IMR-90 (cell line): ENCODE measurements around the gene PCDHGA9. TPM values are rescaled to one million over a fixed set of nuclear protein-coding genes. Genes with fewer than 3 reads are reported as not detected.

Experiments used
- ATAC-seq: fragments of 200-7000 bp; cut with Tn5 transposase; 2 replicates; pipeline ENCODE4 v1.9.1; 2020; ENCODE audit warnings: low read depth, mild to moderate bottlenecking, moderate library complexity
- BruUV-seq: library from RNA; stranded (reverse); fragments of 400-500 nt; replicated peaks from 2 replicates; lab custom pipeline; 2021; lab: Mats Ljungman, UMichigan
- CTCF ChIA-PET: fragments of 300-600 bp; formaldehyde crosslinking; extraction: SDS; loops from one replicate; lab custom pipeline; 2021; ENCODE audit warnings: antibody characterized with exemption; lab: Yijun Ruan, JAX
- POLR2A ChIA-PET: fragments of 300-600 bp; sonication (Branson Sonifier 250); formaldehyde crosslinking; loops from one replicate; lab custom pipeline; 2022; ENCODE audit warnings: antibody characterized with exemption; ENCODE audit not compliant: unreplicated experiment; lab: Charles Lee
- DNase-seq: peaks from one replicate; pipeline ENCODE4 v3.0.0; 2013
- H2AFZ ChIP-seq: replicated peaks from 2 replicates; pipeline ENCODE3; 2013; ENCODE audit warnings: low read length, mild to moderate bottlenecking; ENCODE audit not compliant: poor library complexity
- H2AK5ac ChIP-seq: 2 replicates; pipeline ENCODE4 v1.6.1; 2013; ENCODE audit warnings: low read depth, low read length, inconsistent platforms
- H2AK9ac ChIP-seq: replicated peaks from 2 replicates; pipeline ENCODE3; 2013; ENCODE audit warnings: mild to moderate bottlenecking, low read depth, low read length, moderate library complexity; ENCODE audit not compliant: poor library complexity
- H2BK120ac ChIP-seq: 2 replicates; pipeline ENCODE4 v1.6.1; 2013; ENCODE audit warnings: low read depth, low read length, inconsistent platforms
- H2BK15ac ChIP-seq: 3 replicates; pipeline ENCODE4 v1.6.1; 2013; ENCODE audit warnings: low read depth, low read length, inconsistent platforms
- H2BK20ac ChIP-seq: 2 replicates; pipeline ENCODE4 v1.6.1; 2013; ENCODE audit warnings: low read depth, mild to moderate bottlenecking, inconsistent platforms, low read length, moderate library complexity
- H2BK5ac ChIP-seq: 2 replicates; pipeline ENCODE4 v1.6.1; 2013; ENCODE audit warnings: mild to moderate bottlenecking, low read depth, low read length, inconsistent platforms; ENCODE audit not compliant: poor library complexity, severe bottlenecking
- H3K14ac ChIP-seq: replicated peaks from 2 replicates; pipeline ENCODE4 v1.6.1; 2013; ENCODE audit warnings: low read depth, low read length, inconsistent platforms
- H3K18ac ChIP-seq: 2 replicates; pipeline ENCODE4 v1.6.1; 2013; ENCODE audit warnings: low read depth, low read length, control low read depth
- H3K23ac ChIP-seq: 2 replicates; pipeline ENCODE4 v1.6.1; 2013; ENCODE audit warnings: low read depth, low read length, inconsistent platforms
- H3K27ac ChIP-seq: 2 replicates; pipeline ENCODE4 v1.5.1; 2013; ENCODE audit warnings: mild to moderate bottlenecking, control low read depth, low read length; ENCODE audit not compliant: insufficient read depth
- H3K27me3 ChIP-seq: 2 replicates; pipeline ENCODE4 v1.6.1; 2013; ENCODE audit warnings: low read length; ENCODE audit not compliant: control insufficient read depth, insufficient read depth
- H3K36me3 ChIP-seq: 2 replicates; pipeline ENCODE4 v1.6.1; 2013; ENCODE audit warnings: low read length, mixed read lengths; ENCODE audit not compliant: control insufficient read depth, insufficient read depth
- H3K4ac ChIP-seq: 2 replicates; pipeline ENCODE4 v1.6.1; 2013; ENCODE audit warnings: low read depth, low read length, inconsistent platforms
- H3K4me1 ChIP-seq: 2 replicates; pipeline ENCODE4 v1.6.1; 2013; ENCODE audit warnings: low read length, mixed read lengths; ENCODE audit not compliant: control insufficient read depth, insufficient read depth
- H3K4me2 ChIP-seq: 2 replicates; pipeline ENCODE4 v1.6.1; 2013; ENCODE audit warnings: low read depth, mild to moderate bottlenecking, control low read depth, low read length, moderate library complexity
- H3K4me3 ChIP-seq: 2 replicates; pipeline ENCODE4 v1.5.1; 2013; ENCODE audit warnings: low read depth, mild to moderate bottlenecking, control low read depth, low read length, moderate library complexity; ENCODE audit not compliant: insufficient read depth
- H3K56ac ChIP-seq: 2 replicates; pipeline ENCODE4 v1.6.1; 2013; ENCODE audit warnings: low read length, inconsistent platforms; ENCODE audit not compliant: insufficient read depth; ENCODE audit errors: extremely low read depth
- H3K79me1 ChIP-seq, 2 experiments: 2 replicates each; pipeline ENCODE4 v1.6.1; 2013; ENCODE audit warnings: low read length in 2 of 2, inconsistent platforms in 1 of 2, low read depth in 1 of 2
- H3K9ac ChIP-seq: 2 replicates; pipeline ENCODE4 v1.6.1; 2013; ENCODE audit warnings: low read depth, low read length, control low read depth
- H3K9me1 ChIP-seq: 2 replicates; pipeline ENCODE4 v1.6.1; 2013; ENCODE audit warnings: low read length, inconsistent platforms; ENCODE audit not compliant: insufficient read depth
- H3K9me3 ChIP-seq: 2 replicates; pipeline ENCODE4 v1.6.1; 2013; ENCODE audit warnings: low read length; ENCODE audit not compliant: control insufficient read depth, insufficient read depth
- H4K20me1 ChIP-seq: 2 replicates; pipeline ENCODE4 v1.6.1; 2013; ENCODE audit warnings: low read length, inconsistent platforms; ENCODE audit not compliant: insufficient read depth
- H4K5ac ChIP-seq: 2 replicates; pipeline ENCODE4 v1.6.1; 2013; ENCODE audit warnings: mild to moderate bottlenecking, low read depth, low read length, control low read depth
- H4K8ac ChIP-seq, 2 experiments: 2 replicates each; pipeline ENCODE4 v1.6.1; 2013; ENCODE audit warnings: low read depth in 2 of 2, low read length in 2 of 2, control low read depth in 1 of 2, inconsistent platforms in 1 of 2
- H4K91ac ChIP-seq: 2 replicates; pipeline ENCODE4 v1.6.1; 2013; ENCODE audit warnings: low read depth, low read length, inconsistent platforms; ENCODE audit not compliant: insufficient read depth
- BHLHE40 ChIP-seq: fragments of 150-350 bp; IDR thresholded peaks from 2 replicates; pipeline ENCODE4 v1.6.1; 2016; ENCODE audit warnings: mild to moderate bottlenecking, low read depth, low read length
- CEBPB ChIP-seq: IDR thresholded peaks from 2 replicates; pipeline ENCODE4 v1.6.1; 2012; ENCODE audit warnings: low read depth, low read length, improper control_type of control experiment
- CHD1 ChIP-seq: IDR thresholded peaks from 2 replicates; pipeline ENCODE4 v1.6.1; 2012; ENCODE audit warnings: low read depth, low read length, improper control_type of control experiment
- CTCF ChIP-seq: conservative IDR thresholded peaks from 2 replicates; pipeline ENCODE4 v1.5.1; 2012; ENCODE audit warnings: mild to moderate bottlenecking, low read depth, low read length, improper control_type of control experiment
- ELK1 ChIP-seq: fragments of 150-350 bp; IDR thresholded peaks from 2 replicates; pipeline ENCODE4 v1.6.1; 2016; ENCODE audit warnings: low read depth, mild to moderate bottlenecking, low read length, moderate library complexity, borderline replicate concordance
- MAFK ChIP-seq: IDR thresholded peaks from 2 replicates; pipeline ENCODE4 v1.6.1; 2012; ENCODE audit warnings: low read depth, low read length, improper control_type of control experiment
- MAZ ChIP-seq: IDR thresholded peaks from 2 replicates; pipeline ENCODE4 v1.6.1; 2012; ENCODE audit warnings: low read depth, mild to moderate bottlenecking, low read length, improper control_type of control experiment, moderate library complexity, borderline replicate concordance
- MXI1 ChIP-seq: IDR thresholded peaks from 2 replicates; pipeline ENCODE4 v1.6.1; 2012; ENCODE audit warnings: low read depth, mild to moderate bottlenecking, low read length, moderate library complexity, borderline replicate concordance
- NFE2L2 ChIP-seq: fragments of 150-350 bp; IDR thresholded peaks from 2 replicates; pipeline ENCODE4 v1.6.1; 2016; ENCODE audit warnings: low read depth, mild to moderate bottlenecking, low read length
- POLR2A ChIP-seq: IDR thresholded peaks from 2 replicates; pipeline ENCODE4 v1.6.1; 2012; ENCODE audit warnings: mild to moderate bottlenecking, low read depth, low read length
- RAD21 ChIP-seq: IDR thresholded peaks from 2 replicates; pipeline ENCODE4 v1.6.1; 2012; ENCODE audit warnings: low read length, improper control_type of control experiment
- RCOR1 ChIP-seq: IDR thresholded peaks from 2 replicates; pipeline ENCODE4 v1.6.1; 2012; ENCODE audit warnings: mild to moderate bottlenecking, low read length, improper control_type of control experiment; ENCODE audit not compliant: insufficient replicate concordance
- RFX5 ChIP-seq: IDR thresholded peaks from 2 replicates; pipeline ENCODE4 v1.8.0; 2012; ENCODE audit warnings: low read depth, mild to moderate bottlenecking, low read length, moderate library complexity
- SMC3 ChIP-seq: fragments of 150-350 bp; IDR thresholded peaks from 2 replicates; pipeline ENCODE4 v1.6.1; 2016; ENCODE audit warnings: low read depth, mild to moderate bottlenecking, antibody characterized with exemption, low read length, moderate library complexity
- USF2 ChIP-seq: fragments of 150-350 bp; IDR thresholded peaks from 2 replicates; pipeline ENCODE4 v1.6.1; 2017; ENCODE audit warnings: mild to moderate bottlenecking, antibody characterized with exemption, low read length, low read depth
- WGBS, 2 experiments: methylation state at CpG; one replicate each; pipeline versions ENCODE4 v1.1.5 to v1.1.7; 2013; ENCODE audit warnings: missing lambda C conversion rate in 2 of 2; ENCODE audit not compliant: insufficient read length in 1 of 2; ENCODE audit errors: extremely low coverage in 2 of 2; 5-methylcytosine and 5-hydroxymethylcytosine counted together
- dilution Hi-C: fragments of 300-500 bp; cut with HindIII; formaldehyde crosslinking; loops from one replicate; pipeline ENCODE4 v1.14.3; 2018; ENCODE audit warnings: low sequenced_read_pairs; ENCODE audit not compliant: unreplicated experiment
- in situ Hi-C: fragments of 300-500 bp; cut with MboI; formaldehyde crosslinking; loops from 3 replicates; pipeline ENCODE4 v1.14.3; 2019; ENCODE audit warnings: low sequenced_read_pairs, inconsistent platforms, mixed read lengths
- intact Hi-C: fragments of 100-400 bp; cut with micrococcal nuclease; formaldehyde crosslinking; loops from 2 replicates; pipeline ENCODE4 v1.10.0; 2022
- polyA plus RNA-seq, 3 experiments: library from polyadenylated mRNA; depleted of rRNA; stranded (reverse); fragments of >200 nt; gene quantifications; 2 replicates each; pipeline ENCODE4 v1.2.3, GENCODE V29; 2012; ENCODE audit warnings: low replicate concordance in 1 of 3
- total RNA-seq: library from RNA; depleted of rRNA; stranded (reverse); fragments of >200 nt; gene quantifications from 2 replicates; pipeline ENCODE4 v1.2.3, GENCODE V29; 2012

PCDHGA9 gene
- total and polyA plus RNA-seq, 2 of the 4 experiments (the other 2 are of a cell fraction): 1.8 to 4.5 TPM

- Histone ChIP-seq H3K4ac (no peak overlapping the region), H3K9me1 (no peaks in the 10 kb centered on the region), H4K91ac (no peak overlapping the region), H3K56ac (no peak overlapping the region), H3K79me1 (peaks cover 16 to 26% of the 10 kb centered on the region in 2 experiments), H2AK9ac (no peak overlapping the region), H2BK120ac (no peak overlapping the region), H3K27ac (no peak overlapping the region), H3K4me2 (no peak overlapping the region), H3K4me3 (no peak overlapping the region), H2BK20ac (no peak overlapping the region), H3K9me3 (peaks cover 58% of the 10 kb centered on the region), H2BK15ac (no peak overlapping the region), H4K20me1 (no peaks in the 10 kb centered on the region), H4K5ac (no peak overlapping the region), H3K27me3 (no peaks in the 10 kb centered on the region), H3K18ac (no peak overlapping the region), H3K9ac (no peak overlapping the region), H2BK5ac (no peak overlapping the region), H3K14ac (no peak overlapping the region), H2AFZ (no peak overlapping the region), H3K36me3 (peaks cover 21% of the 10 kb centered on the region), H3K23ac (no peak overlapping the region), H3K4me1 (no peaks in the 10 kb centered on the region), H2AK5ac (no peak overlapping the region), H4K8ac (no peak overlapping the region)
- CTCF ChIA-PET: interaction anchor here (1.2 kb wide), 1 partner anchor 160 kb away, joined by 4 read pairs; no protein-coding TSS in a partner anchor
- dilution Hi-C loops (no loop called here), intact Hi-C loops (no loop called here), in situ Hi-C loops (no loop called here)
- ATAC-seq (no peak), DNase-seq (no peak)
- no TSS peak for BruUV-seq
- POLR2A ChIA-PET: no interaction called here
- TF ChIP-seq POLR2A (no peak), BHLHE40 (no peak), NFE2L2 (no peak), ELK1 (no peak), MAFK (no peak), CHD1 (no peak), CEBPB (no peak), MAZ (no peak), SMC3 (no peak), RAD21 (no peak), CTCF (no peak), RFX5 (no peak), MXI1 (no peak), RCOR1 (no peak), USF2 (no peak)
- WGBS, 2 experiments: 53% methylated on average over 11 of the region's 22 CpGs; no CpG with 5 or more reads in 1 of the 2 experiments
These were observed 809 bp downstream of the PCDHGA9 start for GRCh38 chr5:141403387-141403786.
